GM21367 (cell line): ENCODE measurements around the gene CES2.
"Not testable (repeated sequence)": the region's sequence is repeated elsewhere in the genome, so short reads cannot be mapped to it uniquely, and the experiment has no call there.

ENCODE experiments used
- ATAC-seq: cut with Tn5 transposase; IDR thresholded peaks from one replicate; pipeline ENCODE4 v1.9.1; 2021; ENCODE audit not compliant: unreplicated experiment

CES2 gene

GRCh38 chr16:66934138-66934838, 1.0 kb upstream of the CES2 start, which contains the start of gene CIAO2B:
Gene CIAO2B (minus strand): TSS chr16:66934402. CDS start chr16:66934364, 38 bp downstream.
- ATAC-seq: no peak

- ATAC-seq: not testable (repeated sequence)
Measured at GRCh38 chr16:66934839-66935313, 440 bp upstream of the CES2 start.

- no peak for ATAC-seq
Measured at GRCh38 chr16:66936462-66936861, 1.1 kb downstream of the CES2 start.

- no peak for ATAC-seq
Measured at GRCh38 chr16:66936889-66937554, 1.7 kb downstream of the CES2 start.

GRCh38 chr16:66937725-66938337, 2.5 kb downstream of the CES2 start:
- no peak for ATAC-seq

- no peak for ATAC-seq
Measured at GRCh38 chr16:66939366-66939765, 4.0 kb downstream of the CES2 start.

DNA sequence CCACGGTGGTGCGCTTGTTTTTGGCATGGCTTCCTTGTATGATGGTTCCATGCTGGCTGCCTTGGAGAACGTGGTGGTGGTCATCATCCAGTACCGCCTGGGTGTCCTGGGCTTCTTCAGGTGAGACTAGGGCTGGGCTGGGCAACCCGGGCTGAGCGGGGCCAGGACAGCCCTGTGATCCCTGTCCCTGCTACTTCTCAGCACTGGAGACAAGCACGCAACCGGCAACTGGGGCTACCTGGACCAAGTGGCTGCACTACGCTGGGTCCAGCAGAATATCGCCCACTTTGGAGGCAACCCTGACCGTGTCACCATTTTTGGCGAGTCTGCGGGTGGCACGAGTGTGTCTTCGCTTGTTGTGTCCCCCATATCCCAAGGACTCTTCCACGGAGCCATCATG, 4.9 kb downstream of the CES2 start:
- ATAC-seq: no peak

- ATAC-seq: no peak
Measured at GRCh38 chr16:66942981-66943380, 7.7 kb downstream of the CES2 start.

DNA sequence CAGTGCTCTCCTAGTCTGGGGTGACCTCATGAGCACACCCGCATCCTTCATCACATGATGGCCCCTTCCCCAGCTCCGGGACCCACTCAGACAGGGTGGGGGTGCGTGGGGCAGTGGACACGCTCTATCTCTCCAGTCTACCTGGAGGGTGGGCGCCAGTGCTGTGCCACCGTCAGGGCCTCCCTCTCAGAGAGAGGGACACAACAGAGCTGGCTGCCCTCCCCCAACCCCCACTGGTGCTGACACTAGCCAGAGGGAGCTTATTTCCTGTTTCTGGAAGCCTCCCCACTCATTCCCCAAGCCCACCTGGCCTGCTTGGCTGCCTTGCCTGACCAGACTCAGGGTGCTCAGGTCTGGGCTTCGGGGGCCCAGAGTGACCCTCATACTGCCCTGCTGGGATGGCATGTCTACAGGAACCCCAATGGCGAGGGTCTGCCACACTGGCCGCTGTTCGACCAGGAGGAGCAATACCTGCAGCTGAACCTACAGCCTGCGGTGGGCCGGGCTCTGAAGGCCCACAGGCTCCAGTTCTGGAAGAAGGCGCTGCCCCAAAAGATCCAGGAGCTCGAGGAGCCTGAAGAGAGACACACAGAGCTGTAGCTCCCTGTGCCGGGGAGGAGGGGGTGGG, 8.2 kb downstream of the CES2 start:
- ATAC-seq: no peak

- no peak for ATAC-seq
Measured at GRCh38 chr16:66944054-66944441, 8.7 kb downstream of the CES2 start.

DNA sequence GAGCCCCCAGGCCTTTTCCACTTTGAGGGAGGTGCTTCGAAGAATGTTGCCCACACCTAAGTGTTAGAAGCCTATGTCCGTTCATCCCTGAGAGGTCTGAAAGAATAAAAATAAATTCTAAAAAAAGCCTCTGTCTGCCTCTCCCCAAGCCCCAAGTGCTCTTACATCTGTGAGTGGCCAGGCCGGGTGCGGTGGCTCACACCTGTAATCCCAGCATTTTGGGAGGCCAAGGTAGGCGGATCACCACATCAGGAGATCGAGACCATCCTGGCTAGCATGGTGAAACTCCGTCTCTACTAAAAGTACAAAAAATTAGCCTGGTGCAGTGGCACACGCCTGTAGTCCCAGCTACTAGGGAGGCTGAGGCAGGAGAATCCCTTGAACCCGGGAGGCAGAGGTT, 9.7 kb downstream of the CES2 start:
- ATAC-seq: not testable (repeated sequence)

DNA sequence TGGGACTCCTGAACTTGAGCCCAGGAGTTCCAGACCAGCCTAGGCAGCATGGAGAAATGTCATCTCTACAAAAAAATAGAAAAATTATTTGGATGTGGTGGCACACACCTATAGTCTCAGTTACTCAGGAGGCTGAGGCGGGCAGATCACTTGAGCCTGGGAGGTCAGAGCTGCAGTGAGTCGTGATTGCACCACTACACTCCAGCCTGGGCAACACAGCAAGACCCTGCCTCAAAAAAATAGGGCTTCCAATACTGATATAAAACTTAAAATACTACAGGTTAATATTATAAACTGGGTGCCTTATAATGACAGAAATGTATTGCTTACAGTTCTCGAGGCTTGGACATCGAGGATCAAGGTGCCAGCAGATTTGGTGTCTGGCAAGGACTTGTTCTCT, 10.6 kb downstream of the CES2 start:
- no peak for ATAC-seq

- no peak for ATAC-seq
Measured at GRCh38 chr16:66946541-66946940, 11.2 kb downstream of the CES2 start.

GRCh38 chr16:66946974-66947301, 11.6 kb downstream of the CES2 start:
- ATAC-seq: no peak

DNA sequence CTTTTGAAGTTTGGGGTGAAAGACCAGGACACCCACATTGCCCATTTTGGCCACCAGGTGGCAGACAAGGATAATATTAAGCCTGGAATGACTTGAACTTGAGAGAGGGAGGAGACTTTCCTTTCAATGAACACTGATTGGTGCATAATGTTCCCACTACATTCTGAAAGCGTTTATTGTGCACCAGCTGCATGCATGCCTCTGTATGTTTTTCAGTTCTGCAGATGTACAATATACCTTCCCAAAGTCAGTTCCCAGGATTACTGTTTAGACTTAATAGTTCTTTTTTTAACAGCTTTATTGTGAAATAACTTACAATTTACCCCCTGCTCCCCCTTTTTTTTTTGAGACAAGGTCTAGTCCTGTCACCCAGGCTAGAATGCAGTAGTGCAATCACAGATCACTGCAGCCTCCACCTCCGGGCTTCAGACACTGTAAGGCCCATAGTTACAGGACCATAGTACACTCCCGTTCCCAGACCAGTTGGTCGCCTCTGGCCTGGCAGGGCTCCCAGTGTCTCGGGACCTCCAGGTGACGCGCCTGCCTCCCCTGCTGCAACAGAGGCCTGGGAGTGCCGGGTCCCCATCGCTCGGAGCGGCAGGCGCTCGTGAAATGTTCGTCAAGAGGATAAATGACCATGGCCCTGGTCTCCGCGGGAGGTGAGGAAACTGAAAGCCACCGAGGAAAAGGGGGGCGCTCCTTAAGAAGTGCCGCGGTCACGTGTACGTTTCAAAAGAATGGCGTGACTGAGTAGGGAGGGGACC, 12.2 kb downstream of the CES2 start:
- ATAC-seq: peak; percentile 46

- ATAC-seq: no peak
Measured at GRCh38 chr16:66948134-66948836, 13.0 kb downstream of the CES2 start.

DNA sequence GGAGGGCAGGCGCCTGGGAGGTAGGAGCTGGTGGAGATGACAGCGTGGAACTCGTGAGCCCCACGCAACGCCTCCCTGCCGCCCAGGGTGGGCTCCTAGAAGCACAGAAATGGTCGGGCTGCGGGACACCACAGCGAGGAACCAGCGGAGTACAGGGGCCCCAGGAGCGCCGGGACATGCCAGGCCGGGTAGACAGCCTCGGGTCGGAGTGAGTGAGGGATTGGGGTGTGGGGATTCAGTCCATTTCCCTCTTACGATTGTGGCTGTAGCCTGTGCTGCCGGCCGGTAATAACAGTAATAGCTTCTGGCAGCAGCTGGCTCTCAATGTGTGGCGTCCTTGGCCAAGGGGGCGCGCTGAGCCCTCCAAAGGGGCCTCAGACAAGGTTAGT, 13.5 kb downstream of the CES2 start:
- no peak for ATAC-seq

GRCh38 chr16:66949472-66949871, 14.2 kb downstream of the CES2 start:
- no peak for ATAC-seq

DNA sequence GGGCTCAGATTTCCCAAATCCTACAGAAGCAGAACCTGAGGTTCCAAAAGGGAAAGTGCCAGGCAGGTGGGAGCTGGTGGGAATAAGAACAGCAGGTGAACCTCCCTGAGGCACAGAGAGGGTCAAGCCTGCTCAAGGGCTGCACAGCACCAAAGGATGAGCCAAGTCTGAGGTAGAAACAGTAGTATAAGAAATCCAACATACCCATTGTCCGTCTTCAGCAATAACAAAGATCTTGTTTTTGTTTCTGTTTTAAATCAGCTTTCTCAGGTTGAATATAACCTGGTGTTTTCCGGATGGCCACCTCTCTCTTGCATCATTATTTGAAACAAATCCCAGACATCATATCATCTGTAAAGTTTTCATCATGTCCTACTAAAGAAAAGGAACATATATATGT, 15.1 kb downstream of the CES2 start:
- no peak for ATAC-seq

DNA sequence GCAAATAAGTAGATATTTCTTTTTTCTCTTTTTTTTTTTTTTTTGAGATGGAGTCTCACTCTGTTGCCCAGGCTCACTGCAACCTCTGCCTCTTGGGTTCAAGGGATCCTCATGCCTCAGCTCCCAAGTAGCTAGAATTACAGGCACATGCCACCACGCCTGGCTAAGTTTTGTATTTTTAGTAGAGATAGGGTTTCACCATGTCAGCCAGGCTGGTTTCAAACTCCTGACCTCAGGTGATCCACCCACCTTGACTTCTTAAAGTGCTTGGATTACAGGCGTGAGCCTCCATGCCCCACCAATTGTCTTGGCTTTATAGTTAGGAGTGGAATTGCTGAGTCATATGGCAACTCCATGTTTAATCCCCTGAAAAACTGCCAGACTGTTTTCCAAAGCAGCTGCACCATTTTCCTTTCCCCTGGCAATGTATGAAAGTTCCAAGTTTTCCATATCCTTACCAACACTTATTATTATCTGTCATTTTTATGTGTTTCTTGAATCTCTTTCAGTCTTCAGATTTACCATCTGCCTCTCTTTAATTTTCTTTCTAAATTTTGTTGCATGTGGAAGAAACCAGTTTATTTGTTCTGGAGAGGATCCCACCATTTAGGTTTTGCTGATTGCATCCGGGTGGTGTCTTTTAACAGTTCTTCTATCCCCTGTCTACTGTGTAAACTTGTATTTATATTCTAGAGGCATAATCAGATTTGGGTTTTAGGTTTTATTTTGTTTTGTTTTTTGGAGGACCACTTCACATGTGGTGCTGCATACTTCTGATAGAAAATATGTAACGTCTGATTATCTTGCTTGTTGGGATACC, 15.9 kb downstream of the CES2 start:
- ATAC-seq: no peak
